GM18907 (cell line): ENCODE measurements around the gene PTPRU.
"Not testable (repeated sequence)": the region's sequence is repeated elsewhere in the genome, so short reads cannot be mapped to it uniquely, and the experiment has no call there.

ENCODE experiments used
- ATAC-seq: cut with Tn5 transposase; IDR thresholded peaks from one replicate; pipeline ENCODE4 v1.9.1; 2021; ENCODE audit warnings: mild to moderate bottlenecking, moderate library complexity; ENCODE audit not compliant: unreplicated experiment

PTPRU gene

DNA sequence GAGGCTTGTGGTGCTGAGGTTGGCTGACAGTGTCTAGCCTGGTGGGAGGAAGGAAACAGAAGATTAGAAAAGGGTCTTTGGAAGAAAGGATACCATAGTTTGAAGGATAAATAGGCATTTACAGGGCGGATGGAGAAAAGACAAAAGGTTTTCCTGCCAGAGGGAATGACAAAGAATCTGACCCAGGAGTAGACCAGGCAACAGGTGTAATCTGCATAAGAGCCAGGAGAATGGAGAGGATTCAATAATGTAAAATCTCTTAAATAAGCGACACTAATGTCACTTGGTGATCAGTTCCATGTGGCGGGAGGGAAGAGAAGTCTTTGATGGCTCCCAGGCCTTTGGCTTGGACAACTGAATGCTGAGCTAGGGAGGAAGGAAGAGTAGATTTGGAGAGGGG, 15.0 kb upstream of the PTPRU start:
- ATAC-seq, result no peak

DNA sequence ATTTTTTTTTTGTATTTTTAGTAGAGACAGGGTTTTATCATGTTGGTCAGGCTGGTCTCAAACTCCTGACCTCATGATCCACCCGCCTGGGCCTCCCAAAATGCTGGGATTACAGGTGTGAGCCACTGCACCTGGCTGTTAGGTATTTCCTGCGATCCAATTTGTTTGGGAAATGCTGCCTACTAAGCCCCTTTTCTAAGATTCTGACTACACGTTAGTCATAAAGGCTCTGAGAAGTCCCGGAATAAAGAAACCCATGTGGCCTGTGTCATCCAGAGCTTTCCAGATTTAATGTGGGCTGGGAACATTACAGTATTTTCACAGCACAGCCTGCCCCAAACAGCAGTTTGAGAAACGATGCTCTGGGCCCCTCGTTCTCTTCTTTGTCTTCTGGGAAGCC, 14.1 kb upstream of the PTPRU start:
- ATAC-seq, result not testable (repeated sequence)

DNA sequence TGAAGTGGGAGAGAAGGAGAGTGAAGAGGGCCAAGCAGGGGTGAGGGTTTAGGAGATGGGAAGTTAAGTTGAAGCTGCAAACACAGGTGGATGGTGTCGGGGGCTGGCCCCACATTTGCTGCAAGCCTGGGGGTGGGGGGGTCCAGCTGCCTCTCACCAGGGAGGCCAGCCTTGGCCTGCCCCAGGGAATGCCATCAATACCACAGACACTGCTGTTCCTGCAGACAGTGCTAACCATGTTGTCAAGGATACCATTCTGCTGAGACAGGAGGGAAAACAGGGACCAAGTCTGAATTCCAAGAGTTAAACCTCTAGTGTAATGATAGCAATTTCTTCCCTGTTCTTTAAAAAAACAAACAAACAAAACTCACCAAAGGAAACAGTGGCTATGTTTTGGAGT, 13.6 kb upstream of the PTPRU start:
- ATAC-seq, result no peak

DNA sequence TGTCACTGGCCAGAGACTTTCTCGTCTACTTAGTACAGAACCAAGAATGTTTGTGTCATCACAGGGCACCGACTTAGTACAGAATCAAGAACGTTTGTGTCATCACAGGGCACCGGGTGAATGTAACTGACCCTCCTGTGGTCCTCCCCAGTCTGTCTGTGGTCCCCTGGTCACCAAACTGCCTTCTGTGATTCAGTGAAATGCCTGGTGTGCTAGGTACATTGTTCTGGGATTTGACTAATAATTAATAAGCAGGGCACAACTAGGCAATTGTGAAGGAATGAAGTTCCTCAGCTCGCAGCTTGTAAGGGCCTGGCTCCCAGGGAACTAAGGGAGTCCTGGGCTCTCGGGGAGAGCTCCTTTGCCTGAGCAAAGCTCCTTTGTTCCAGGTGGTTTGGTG, 12.8 kb upstream of the PTPRU start:
- no peak for ATAC-seq

DNA sequence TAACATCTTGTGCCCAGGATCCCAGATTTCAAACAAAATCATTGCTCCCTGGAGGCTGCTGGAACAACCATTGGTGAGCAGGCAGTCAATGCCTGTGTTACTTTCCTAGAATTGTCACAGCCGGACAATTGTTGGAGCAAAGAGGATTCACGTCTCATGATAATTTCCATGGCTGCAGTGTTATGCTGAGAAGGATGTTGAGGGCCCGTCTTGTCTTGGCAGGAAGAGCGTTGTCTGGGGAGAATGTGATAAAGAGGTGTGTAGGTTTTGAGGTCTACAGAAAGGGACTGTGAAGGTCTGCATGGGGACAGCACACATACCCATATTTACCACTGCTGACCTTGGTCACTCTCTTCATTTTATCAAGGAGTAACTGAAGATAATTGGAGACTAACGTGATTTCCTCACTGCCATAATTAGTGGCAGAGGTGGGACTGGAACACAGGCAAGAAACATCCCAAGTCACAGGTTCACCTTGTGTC, 11.9 kb upstream of the PTPRU start:
- no peak for ATAC-seq

DNA sequence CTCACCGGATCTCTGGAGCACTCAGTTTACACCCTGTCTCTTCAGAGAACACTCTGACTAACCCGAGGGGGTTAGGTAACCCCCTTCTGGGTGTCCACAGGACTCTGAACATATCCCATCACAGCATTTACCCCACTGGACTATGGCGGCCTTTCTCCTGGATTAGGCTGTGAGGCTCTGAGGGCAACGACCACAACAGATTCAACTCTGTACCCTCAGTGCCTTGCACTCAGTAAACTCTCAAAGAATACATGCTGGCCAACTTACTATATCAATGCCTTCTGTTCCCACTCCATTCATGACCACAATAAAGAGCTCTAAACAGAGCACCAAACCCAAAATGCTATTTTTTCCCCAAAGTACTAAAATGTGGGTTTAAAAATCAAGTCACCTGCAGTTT, 11.0 kb upstream of the PTPRU start:
- no peak for ATAC-seq

DNA sequence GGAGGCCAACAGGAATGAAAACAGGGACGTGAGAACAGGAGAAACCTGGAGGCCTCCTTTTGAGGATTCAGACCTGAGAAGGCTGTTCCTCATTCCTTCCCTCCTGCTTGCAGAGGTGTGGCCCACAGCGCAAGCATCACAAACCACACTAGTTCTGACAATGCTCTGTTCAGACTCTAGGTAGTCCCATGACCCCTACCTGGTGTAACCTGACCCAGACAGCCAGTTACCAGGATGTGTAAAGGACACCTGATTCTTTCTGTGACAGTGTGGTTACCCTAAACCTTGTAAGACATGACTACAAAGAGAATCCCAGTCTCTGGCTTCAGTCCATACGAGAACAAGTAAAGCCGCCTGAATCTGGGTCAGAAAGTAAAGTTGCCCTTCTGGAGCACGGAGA, 8.8 kb upstream of the PTPRU start:
- no peak for ATAC-seq

DNA sequence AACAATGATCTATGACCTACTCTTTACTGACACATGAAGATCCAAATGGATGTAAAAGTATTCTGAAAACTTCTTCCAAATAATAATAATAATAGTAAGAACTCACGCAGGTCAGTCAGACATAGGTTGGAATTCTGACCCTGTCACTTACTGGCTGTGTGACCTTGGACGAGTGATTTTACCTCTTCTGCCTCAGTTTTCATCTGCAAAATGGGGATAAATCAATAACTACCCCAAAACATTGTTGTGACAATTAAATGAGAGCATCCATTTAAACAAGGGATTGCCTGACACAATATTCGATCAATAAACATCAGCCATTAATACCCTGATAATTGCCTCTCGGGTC, 6.1 kb upstream of the PTPRU start:
- no peak for ATAC-seq

DNA sequence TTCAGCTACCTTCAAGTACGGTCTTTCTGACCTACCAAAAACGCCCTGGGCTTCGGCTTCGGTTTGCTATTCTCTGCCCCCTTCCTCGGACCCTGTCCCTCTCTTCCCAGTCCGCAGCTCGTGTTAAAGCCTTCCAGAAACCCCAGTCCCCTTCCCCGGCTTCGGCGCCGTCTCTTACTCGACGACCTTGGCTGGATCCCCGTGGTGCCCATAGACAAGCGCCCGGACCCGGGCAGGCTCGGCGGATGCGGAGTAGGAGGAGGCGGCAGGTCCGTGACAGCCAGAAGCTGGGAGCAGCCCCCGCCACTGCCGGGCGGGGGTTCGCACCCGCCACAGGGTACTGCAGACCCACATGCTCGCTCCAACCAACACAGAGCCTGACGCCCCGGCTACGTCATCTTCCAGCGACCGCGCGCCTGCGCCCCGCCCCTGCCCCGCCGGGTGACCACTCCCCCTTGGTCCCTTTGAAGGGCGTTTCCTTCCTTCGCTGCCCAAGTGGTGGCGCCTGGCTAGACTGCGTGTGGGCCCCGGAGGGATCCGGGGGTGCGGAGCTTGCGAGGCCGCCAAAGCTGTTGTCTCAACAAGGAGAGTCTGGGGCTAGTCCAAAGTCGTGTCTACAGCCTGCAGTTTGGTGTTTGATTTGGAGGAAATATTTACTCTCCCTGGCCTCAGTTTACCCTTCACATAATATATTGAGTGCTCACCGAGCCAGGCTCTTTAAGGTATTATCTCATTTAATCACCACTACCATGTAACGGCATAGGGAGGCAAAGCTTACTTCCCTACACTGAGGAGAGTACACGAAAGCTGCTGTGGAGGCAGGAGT, 5.6 kb upstream of the PTPRU start, which contains the start of gene MECR:
Gene MECR, minus strand, starts transcription at position 382 of the 826 bp plus-strand sequence. Its CDS starts 28 bp downstream, at position 354.
- peak; percentile 94 for ATAC-seq

DNA sequence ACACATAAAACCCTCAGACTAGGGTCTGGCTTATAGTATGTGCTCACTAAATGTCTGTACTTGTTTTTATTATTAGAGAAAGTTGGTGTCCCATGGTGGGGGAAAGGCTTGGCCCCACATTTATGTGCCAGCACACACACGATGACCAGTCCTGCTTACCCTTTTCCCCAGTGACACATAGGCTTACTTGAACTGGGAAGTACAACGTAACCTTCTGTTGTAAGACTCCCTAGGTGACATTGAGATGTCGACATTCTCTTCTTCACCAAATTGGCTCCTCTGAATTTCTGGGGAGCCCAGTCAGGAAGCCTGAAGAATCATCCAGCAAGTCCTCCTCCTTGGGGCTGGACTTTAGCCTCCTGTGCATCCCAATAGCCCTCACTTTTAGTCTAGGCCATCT, 3.9 kb upstream of the PTPRU start:
- no peak for ATAC-seq

DNA sequence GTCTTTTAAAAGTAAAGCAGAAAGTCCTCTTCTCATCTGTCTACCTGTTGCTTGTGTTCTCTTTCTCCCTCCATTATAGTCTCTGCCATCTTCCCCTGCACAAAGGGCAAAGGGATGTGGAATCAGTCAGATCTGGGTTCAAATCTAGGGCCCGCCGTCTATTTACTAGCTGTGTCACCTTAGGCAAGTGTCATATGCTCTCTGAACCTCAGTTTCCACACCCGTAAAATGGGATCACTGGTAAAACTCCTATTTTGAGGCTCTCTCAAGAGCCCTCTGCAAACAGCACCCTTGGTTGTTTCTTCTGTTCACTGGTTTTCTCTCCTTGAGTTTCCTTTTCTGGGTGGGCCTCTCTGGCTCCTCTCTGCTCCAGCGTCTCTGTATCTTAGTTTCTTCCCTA, 2.6 kb upstream of the PTPRU start:
- no peak for ATAC-seq

DNA sequence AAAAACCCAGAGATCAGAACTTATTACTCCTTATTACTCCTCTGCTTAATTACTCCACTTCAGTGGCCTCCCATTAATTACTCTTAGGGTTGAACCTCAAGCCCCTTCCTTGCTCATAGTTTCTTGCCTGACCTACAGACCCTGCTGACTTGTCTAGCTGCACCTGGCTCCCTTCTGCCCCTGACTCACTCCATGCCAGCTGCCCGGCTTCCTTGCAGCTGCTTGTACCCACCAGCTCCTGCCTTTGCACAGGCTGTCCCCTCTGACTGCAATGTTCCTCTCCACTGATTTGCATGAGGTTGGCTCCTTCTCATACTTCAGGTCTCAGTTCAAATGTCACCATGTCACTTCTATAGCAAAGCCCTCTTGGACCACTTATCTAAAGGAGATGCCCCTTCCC, 1.9 kb upstream of the PTPRU start:
- ATAC-seq, result no peak

DNA sequence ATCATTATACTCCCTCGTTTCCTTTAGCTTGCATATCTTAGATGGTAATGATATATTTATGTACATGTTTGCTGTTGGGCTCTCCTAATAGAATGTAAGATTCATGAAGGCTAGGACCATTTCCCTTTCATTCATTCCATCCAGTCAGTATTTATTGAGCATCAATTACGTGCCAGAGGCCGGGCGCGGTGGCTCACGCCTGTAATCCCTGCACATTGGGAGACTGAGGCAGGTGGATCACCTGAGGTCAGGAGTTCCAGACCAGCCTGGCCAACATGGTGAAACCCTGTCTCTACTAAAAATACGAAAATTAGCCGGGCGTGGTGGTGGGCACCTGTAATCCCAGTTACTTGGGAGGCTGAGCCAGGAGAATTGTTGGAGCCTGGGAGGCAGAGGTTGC, 1.4 kb upstream of the PTPRU start:
- ATAC-seq, result not testable (repeated sequence)

DNA sequence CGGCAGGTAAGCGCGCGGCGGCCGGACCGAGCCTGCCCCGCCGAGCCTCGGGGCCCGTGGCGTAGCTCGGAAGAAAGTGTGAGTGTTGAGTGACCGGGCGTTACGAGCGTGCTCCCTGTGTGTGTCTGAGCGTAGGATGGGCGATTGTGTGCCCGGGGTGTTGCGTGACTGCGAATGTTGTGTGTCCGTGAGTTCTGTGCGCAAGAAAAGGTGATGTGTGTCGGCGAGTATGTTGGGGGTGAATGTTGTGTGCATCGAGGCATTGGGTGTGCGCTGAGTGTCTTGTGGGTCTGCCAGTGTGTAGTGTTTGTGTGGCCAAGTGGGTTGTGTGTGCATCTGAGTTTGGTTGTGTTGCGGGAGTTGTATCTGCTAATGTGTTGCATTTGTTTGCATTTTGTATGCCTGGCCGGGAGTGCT, 398 bp downstream of the PTPRU start:
- ATAC-seq, result no peak

DNA sequence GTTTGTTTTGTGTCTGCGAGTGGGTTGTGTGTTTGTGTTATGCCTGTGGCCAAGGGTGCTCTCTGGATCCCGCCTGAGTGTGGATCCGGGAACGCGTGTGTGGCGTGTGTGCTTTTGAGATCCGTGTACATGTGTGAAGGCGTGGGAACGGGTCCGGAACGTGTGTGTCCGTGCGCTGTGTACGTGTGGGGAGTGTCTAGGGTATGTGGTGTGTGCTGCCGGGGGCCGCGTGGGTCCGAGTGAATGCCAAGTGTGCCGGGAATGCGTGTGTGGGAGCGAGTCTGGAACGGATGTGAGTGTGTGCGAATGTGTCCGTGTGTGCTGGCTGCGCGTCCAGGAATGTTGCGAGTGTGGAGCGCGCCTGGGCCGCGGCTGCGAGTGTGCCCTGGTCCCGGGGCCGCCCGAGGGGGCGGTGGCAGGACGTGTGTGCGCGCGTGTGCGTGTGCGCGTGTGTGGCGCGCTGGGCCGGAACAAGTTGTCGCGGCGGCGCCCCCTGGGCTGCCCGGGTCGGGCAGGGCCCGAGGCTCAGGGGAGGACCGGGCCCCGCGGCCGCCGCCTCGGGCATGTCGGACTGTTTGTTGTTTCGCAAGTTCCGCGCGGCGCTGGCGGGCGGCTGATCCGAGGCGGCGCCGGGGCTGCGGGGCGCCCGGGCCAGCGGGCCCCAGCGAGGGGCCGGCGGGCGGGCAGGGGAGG, 953 bp downstream of the PTPRU start:
- no peak for ATAC-seq

DNA sequence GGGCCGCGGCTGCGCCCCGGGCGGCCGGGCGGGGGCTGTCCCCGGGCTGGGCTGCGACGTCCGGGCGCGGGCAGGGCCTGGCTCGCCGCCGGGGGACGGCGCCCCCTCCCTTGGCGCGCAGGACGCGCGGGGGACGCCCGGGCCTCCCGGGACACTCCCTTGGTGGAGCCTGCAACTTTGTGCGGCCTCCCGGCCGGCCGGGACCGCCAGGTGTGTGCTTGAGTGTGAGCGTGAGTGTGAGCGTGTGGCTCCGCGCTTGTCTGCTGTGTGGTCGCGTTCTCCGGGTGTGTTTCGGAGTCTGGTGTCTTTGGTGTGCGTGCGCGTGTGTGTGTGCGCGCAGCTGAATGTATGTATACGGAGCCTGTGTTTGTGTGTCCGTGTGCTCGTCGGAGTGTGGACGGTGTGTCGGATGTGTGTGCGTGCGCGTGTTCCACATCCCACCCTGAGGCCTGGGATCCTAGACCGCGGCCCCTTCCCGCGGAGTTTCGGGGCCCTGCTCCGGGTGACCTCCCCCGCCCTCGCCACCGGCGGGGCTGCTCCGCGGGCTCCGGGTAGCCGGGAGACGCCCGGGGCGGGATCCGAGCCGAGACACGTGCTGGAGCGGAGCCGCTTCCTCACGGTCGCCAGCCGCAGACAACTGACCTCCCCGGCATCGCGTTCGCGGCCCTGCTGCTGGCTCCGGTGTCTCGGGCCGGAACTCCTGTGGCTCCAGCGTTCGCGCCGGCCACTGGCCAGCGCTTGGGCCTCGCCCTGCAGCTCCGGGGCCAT, 1.7 kb downstream of the PTPRU start:
- ATAC-seq, result no peak

DNA sequence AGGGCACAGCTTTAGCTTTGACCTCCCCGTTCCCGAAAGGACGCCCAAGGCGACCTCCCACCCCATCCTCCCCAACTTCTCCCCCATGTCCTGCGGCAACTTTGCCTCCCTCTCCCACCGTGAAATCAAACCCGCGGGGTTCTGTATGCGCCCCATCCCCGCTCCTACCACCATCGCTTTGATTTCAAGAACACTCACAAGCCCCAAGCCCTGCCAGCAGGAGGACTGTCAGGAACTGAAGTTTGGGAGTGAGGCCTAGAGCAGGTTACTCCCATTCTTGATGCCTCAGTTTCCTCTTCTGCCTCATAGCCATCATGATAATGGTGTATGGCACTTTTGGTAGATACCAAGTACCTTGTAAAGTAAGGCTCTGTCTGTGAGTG, 2.3 kb downstream of the PTPRU start:
- ATAC-seq, result no peak

DNA sequence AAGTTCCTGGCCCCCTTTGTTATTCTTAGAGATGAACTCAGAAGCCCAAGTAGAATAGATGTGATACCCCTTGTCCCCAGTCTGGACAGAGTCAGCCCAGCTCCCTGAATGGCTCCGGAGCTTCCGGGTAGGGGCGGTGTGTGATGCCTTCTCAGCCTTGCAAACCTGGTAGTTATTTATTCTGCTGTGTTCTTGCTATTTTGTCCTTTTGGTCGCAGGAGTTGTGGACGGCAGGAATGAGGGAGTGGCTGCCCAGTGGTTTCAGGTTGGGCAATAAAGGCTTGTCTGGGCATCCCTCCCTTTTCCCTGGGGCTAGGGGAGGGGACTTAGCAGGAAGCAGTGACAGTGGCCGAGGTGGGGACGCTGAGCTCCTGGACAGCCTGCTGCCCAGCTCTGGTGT, 2.8 kb downstream of the PTPRU start:
- no peak for ATAC-seq

DNA sequence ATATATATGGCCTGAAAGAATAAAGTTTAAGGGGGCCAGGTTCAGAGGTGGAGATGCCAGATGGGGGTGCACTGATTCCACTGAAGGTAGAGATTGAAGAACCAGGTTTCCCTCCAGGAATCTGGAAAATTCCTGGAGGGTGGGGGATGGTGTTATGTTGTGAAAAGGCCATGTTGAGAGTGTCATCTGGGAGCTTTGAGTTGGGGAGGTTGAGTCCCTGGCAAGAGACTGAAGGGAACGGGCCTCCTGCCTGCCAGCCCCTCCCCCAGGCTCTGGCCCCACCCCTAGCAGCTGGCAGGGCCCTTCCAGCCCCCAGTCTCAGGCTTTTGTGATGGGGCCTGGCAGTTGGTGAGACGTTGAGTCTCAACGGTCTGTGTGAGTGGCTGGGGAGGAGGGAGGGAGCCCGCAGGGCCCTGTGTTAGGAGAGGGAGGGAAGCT, 4.1 kb downstream of the PTPRU start:
- no peak for ATAC-seq

DNA sequence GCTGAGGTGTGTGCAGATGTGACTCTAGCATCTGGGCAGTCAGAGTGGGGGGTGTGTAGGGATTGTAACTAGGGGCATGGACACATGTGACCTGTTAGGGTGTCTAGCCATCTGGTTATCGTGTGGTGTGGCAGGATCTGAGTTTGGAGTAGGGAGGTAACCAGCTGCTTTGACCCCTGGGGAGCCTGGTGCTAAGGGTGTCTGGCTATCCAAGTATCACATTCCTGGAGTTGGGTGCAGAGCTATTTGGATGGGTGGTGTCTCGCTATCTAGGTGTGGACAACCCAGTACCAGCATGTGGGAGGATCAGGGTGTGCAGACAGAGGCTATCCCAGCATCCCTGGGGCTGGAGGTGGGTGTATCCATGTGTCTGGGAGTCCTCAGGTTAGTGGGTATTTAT, 4.7 kb downstream of the PTPRU start:
- no peak for ATAC-seq

DNA sequence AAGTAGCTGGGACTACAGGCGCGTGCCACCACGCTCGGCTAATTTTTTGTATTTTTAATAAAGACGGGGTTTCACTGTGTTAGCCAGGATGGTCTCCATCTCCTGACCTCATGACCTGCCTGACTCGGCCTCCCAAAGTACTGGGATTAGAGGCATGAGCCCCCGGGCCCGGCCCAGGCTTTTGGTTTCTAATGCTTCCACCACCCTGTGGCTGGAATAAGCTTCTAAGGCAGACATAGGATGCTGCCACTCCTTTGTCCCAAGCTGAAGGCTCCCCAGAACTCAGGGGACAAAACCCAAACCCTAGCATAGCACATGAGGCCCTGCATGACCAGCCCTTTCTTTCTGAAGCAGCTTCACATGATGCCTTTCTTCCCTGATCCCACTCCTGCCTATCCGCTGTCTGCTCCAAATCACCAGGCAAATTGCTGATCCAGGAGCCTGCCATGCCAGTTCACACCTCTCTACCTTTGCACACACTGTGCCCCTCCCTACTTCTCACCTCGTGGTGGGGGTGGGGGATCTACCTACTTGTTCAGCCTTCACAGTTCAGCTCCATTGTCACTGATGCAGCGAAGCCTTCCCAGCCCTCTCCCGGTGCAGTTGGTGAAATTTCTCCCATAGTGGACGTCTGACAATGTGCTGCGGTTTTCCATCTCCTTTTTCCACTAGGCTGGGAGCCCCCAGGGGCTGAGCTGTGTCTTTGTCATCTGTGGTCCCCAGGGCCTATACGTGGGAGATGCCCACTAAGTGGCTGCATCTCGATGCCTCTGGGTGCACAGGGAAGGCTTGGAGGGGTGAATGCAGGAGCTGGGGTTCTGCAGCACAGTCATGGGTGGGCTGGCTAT, 6.9 kb downstream of the PTPRU start:
- no peak for ATAC-seq
